GM19463 (cell line): ENCODE measurements around the gene CBX3.
A peak's percentile ranks its signal among the peaks of the same experiment; 100 is the strongest.
"Not testable (repeated sequence)": the region's sequence is repeated elsewhere in the genome, so short reads cannot be mapped to it uniquely, and the experiment has no call there.

Experiments
- ATAC-seq: cut with Tn5 transposase; IDR thresholded peaks from one replicate; pipeline ENCODE4 v1.9.1; 2021; ENCODE audit warnings: mild to moderate bottlenecking, moderate library complexity; ENCODE audit not compliant: unreplicated experiment

CBX3 gene

DNA sequence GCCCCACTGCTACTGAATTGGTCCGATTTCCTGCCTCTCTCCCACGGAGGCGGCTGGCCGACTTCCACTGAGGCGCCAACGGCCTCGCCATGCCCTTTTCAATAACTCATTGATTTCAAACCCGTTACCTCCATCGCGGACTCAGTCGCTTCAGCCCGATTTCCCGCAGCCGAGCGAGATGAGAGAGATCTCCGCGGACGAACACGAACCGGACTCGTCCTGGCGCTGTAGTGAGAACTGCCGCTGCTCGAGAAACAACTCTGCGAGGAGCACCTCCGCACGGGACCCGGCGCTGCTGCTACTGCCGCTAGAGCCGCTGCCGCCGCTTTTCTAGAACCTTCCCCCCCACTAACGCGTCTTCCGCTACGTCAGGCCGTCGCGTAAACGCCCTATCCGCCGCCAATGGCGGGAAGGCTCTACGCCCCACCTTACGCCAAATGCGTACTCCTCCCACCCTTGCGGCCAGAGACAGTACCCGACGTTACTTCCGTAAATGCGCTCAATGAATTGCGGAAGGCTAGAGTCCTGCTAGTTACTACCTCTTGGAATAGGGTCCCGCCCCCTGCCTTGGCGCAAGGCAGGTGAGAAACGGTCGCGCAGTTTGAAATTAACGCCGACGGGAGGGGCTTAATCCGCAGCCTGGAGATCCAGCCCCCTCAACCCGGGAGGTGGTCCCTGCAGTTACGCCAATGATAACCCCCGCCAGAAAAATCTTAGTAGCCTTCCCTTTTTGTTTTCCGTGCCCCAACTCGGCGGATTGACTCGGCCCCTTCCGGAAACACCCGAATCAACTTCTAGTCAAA lies 900 bp upstream of the CBX3 start, which contains the start of gene HNRNPA2B1:
HNRNPA2B1 (minus strand) TSS at position 303 of the 803 bp plus-strand sequence; CDS start at position 134, 169 bp downstream.
- peak; percentile 42 for ATAC-seq

DNA sequence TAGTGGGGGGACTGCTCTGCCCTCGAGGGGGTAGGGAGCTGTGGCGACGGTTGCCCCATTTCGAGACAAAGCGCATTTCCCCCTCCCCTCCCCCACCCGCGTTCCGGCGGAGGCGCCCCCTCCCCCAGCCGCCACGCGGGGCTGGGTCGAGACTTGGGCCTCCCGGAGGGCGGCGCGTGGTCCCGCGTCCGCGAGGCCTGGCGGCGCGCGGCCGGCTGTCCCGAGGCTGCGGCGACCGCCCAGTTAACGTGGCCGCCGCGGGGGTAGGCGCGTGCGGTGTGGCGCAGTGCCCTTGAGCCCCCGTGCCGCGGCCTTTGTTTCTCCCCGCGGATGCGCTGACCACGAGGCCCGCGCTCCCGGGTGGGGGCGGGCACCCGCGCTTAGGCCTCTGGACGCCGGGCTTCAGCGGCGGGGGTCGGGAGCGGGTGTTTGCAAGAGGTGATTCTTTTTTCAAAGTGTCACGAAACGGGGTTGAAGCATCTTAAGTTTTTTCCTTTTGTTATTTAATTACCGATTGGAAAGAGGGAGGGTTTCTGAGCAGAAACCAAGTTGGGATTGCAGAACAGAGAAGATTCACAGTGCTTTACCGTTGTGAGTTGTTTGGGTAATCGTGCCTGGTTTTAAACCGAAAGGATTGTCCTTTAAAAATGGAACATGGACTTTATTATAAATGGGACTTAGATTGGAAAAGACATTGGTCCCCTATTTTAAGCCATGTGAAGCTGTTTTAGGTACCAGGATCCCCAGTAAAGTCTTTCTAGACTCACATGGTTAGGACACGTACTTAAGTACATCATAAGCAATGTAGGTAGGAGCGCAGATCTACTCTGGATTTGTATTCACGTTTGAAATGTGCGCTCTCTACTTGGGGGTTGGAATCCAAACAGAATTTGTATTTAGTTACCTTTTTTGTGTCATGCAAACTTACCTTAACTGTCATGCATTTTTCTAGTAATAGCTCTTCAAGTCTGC lies 760 bp downstream of the CBX3 start:
- peak; percentile 8 for ATAC-seq

DNA sequence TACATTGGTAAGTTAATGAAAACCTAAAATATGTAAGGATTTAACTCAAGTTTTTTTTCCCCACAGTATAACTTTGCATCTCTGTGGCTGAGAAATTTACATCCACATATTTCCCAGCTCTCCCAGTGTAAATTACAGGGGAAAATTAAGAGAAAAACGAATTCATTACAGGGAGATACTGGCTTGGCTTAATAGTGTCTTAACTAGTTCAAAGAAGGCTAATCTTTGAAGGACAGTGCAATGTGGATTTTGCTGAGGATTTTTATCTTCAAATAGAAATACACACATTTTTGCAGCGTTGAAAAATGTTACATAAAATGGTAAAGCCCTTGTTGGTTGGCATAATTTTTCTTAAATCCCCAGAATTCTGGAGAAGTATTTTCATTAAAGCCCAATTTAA lies 1.5 kb downstream of the CBX3 start:
- no peak for ATAC-seq

DNA sequence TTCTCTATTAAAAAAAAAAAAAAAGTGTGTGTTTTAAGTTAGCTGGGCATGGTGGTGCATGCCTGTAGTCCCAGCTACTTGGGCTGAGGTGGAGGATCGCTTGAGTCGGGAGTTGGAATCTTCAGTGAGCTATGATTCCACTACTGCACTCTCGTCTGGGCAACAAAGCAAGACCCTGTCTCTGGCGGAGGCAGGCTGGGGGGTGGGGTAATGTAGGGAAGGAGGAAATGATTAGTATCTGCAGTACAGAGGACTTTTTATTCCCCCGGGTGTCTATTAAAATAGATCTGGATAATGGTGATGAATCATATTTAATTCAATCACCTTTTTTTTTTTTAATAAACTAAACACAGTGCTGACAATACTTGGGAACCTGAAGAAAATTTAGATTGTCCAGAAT lies 6.5 kb downstream of the CBX3 start:
- no peak for ATAC-seq

DNA sequence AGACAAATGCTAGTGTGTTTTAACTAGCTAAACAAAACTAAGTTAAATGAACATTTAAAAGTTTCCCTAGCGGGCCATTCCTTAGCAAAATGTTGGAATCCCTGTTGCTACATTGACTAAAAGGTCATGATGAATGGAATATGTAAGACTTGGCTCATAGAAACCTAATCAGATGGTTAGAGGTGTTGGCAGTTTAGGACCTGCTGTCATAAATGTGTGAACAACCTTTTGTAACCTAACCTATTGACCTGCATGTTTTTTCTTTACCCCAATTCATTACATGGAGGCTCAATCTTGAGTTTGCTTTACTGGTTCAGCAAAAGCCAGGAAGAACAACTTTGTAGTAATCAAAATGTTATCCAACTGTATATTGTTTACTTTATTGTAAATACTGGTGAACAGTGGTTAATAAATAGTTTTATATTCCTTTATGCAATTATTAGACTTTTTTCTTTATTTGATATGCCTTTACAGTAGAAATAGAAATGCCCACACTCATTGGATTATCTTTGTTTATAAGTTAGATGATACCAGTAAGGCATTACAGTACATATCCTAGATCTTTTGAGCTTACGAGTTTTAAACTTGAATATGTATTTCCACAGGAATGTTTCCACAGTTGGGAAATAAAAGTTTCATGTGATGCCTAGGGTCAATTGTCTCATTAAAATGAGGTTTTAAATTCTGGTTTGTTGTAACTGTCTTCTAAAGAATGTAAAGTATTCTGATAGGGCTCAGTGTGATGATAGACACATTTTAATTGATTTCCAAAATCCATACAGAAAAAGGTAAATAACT lies 11.6 kb downstream of the CBX3 start:
- no peak for ATAC-seq

DNA sequence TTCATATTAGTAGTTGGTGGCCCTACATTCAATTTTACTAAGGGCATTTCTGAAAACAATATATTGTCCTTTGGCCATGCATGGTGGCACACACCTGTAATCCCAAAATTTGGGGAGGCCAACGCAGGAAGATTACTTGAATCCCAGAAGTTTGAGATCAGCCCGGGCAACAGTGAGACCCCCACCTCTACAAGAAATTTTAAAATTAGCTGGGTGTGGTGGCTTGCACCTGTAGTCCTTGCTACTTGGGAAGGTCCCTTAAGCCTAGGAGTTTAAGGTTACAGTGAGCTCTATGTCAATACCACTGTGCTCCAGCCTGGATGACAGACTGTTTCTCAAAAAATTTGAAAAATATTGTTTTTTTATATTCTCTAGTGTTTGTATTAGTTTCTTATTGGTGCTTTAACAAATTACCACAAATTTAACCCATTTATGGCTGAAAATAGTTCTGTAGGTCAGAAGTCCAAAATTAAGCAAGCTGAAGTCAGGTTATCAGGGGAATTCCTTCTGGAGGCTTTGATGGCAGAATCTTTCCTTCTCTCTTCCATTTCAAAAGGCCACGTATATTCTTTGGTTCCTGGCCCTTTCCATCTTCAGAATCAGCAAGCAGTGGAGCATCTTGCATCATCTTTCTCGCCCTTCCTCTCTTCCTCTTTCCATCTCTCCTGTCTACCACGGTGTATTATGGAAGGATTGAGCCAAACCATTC lies 12.4 kb downstream of the CBX3 start:
- ATAC-seq: no peak

GRCh38 chr7:26216049-26216448 lies 14.5 kb downstream of the CBX3 start:
- no peak for ATAC-seq

DNA sequence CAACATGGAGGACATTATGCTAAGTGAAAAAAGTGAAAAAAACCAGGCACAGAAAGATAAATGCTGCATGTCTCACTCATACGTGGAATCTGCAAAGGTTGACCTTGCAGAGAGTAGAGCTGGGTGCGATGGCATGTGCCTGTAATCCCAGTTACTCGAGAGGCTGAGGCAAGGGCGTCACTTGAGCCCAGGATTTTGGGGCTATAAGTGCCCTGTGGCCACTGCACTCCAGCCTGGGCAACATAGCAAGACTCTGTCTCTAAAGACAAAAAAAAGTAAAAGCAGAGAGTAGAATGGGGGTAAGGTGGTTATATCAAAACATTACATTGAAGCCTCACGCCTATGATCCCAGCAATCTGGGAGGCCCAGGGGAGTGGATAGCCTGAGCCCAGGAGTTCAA lies 22.8 kb downstream of the CBX3 start:
- ATAC-seq: no peak

DNA sequence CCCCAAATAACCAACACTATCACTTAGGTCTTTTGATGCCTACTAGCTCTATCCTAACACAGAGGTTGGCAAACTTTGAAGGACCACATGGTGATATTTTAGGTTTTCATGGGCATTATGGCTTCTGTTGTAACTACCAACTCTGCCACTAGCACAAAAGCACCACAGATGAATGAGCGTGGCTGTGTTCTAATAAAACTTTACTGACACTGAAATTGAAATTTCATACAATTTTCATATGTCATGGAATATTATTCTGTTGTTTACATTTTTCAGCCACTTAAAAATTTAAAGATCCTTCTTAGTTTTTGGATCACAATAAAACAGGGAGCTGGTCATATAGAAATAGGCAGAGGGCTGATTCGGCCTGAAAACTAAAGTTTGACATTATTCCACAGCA lies 26.4 kb downstream of the CBX3 start:
- ATAC-seq: no peak

GRCh38 chr7:26233902-26234511 lies 32.5 kb downstream of the CBX3 start:
- no peak for ATAC-seq

- ATAC-seq: no peak
These were observed 35.7 kb downstream of the CBX3 start for GRCh38 chr7:26237035-26237807.

GRCh38 chr7:26238032-26238431 lies 36.5 kb downstream of the CBX3 start:
- no peak for ATAC-seq

- ATAC-seq: no peak
These were observed 43.6 kb downstream of the CBX3 start for GRCh38 chr7:26245150-26245549.

GRCh38 chr7:26250239-26250638 lies 48.7 kb downstream of the CBX3 start:
- ATAC-seq: no peak

- not testable (repeated sequence) for ATAC-seq
These were observed 60.3 kb downstream of the CBX3 start for GRCh38 chr7:26261866-26262265.
